Mesendoderm (in vitro differentiated cells): ENCODE measurements around the gene OR5L1. TPM values are rescaled to one million over a fixed set of nuclear protein-coding genes. Genes with fewer than 3 reads are reported as not detected.

Experiments used
- DNase-seq: peaks from one replicate; pipeline ENCODE4 v3.0.0; 2013
- H2AK5ac ChIP-seq: 2 replicates; pipeline ENCODE4 v1.6.1; 2013; ENCODE audit warnings: low read length, inconsistent platforms
- H2BK120ac ChIP-seq: 2 replicates; pipeline ENCODE4 v1.6.1; 2013; ENCODE audit warnings: low read depth, mild to moderate bottlenecking, low read length, moderate library complexity, mixed read lengths
- H2BK15ac ChIP-seq: replicated peaks from 2 replicates; pipeline ENCODE4 v1.6.1; 2013; ENCODE audit warnings: low read depth, mild to moderate bottlenecking, moderate library complexity
- H2BK5ac ChIP-seq: 2 replicates; pipeline ENCODE4 v1.6.1; 2013; ENCODE audit warnings: low read length, inconsistent platforms
- H3K18ac ChIP-seq: 2 replicates; pipeline ENCODE4 v1.6.1; 2013; ENCODE audit warnings: mild to moderate bottlenecking, low read length, mixed read lengths
- H3K23ac ChIP-seq: one replicate; pipeline ENCODE4 v1.6.1; 2013; ENCODE audit warnings: low read length
- H3K27ac ChIP-seq: 2 replicates; pipeline ENCODE4 v1.5.1; 2013; ENCODE audit warnings: low read depth, mild to moderate bottlenecking, inconsistent platforms, low read length, moderate library complexity
- H3K27me3 ChIP-seq: 2 replicates; pipeline ENCODE4 v1.6.1; 2013; ENCODE audit warnings: low read length, control low read depth, mild to moderate bottlenecking, inconsistent platforms; ENCODE audit not compliant: insufficient read depth, poor library complexity
- H3K36me3 ChIP-seq: 2 replicates; pipeline ENCODE4 v1.6.1; 2013; ENCODE audit warnings: low read length, inconsistent platforms; ENCODE audit not compliant: control insufficient read depth, insufficient read depth
- H3K4ac ChIP-seq: one replicate; pipeline ENCODE4 v1.6.1; 2013; ENCODE audit warnings: low read depth, mild to moderate bottlenecking, low read length, moderate library complexity
- H3K4me1 ChIP-seq: 2 replicates; pipeline ENCODE4 v1.6.1; 2013; ENCODE audit warnings: low read depth, low read length, inconsistent platforms; ENCODE audit not compliant: control insufficient read depth
- H3K4me2 ChIP-seq: 2 replicates; pipeline ENCODE4 v1.6.1; 2013; ENCODE audit warnings: low read length
- H3K4me3 ChIP-seq: 2 replicates; pipeline ENCODE4 v1.5.1; 2013; ENCODE audit warnings: mild to moderate bottlenecking, low read length
- H3K56ac ChIP-seq: one replicate; pipeline ENCODE4 v1.6.1; 2013; ENCODE audit warnings: low read length
- H3K79me1 ChIP-seq: 2 replicates; pipeline ENCODE4 v1.6.1; 2013; ENCODE audit warnings: low read length, inconsistent platforms
- H3K79me2 ChIP-seq: 2 replicates; pipeline ENCODE4 v1.6.1; 2013; ENCODE audit warnings: mild to moderate bottlenecking, low read length; ENCODE audit not compliant: control insufficient read depth, insufficient read depth
- H3K9ac ChIP-seq: 2 replicates; pipeline ENCODE4 v1.6.1; 2013; ENCODE audit warnings: low read length, inconsistent platforms
- H4K5ac ChIP-seq: one replicate; pipeline ENCODE4 v1.6.1; 2013; ENCODE audit warnings: low read length
- H4K8ac ChIP-seq: one replicate; pipeline ENCODE4 v1.6.1; 2013; ENCODE audit warnings: low read depth, mild to moderate bottlenecking, control low read depth, low read length, moderate library complexity
- WGBS: extraction: QIAGEN DNeasy Blood & Tissue Kit; methylation state at CpG from one replicate; pipeline ENCODE4 v1.1.7; 2013; ENCODE audit warnings: low lambda C conversion rate, missing lambda C conversion rate; ENCODE audit not compliant: insufficient coverage; ENCODE audit errors: extremely low coverage; 5-methylcytosine and 5-hydroxymethylcytosine counted together
- polyA plus RNA-seq, 2 experiments: library from polyadenylated mRNA; stranded (reverse); fragments of 200-250 nt; gene quantifications; one replicate each; pipeline ENCODE4 v1.2.3, GENCODE V29; 2013

The OR5L1 gene
- polyA plus RNA-seq (2013, experiment 1 of 2), result not detected
- polyA plus RNA-seq (2013, experiment 2 of 2), result not detected

- no peak within 1 kb of the TSS for H3K23ac ChIP-seq
- H2BK15ac ChIP-seq, result no peak within 1 kb of the TSS
- no peak within 1 kb of the TSS for H2BK120ac ChIP-seq
- no peak within 1 kb of the TSS for H3K9ac ChIP-seq
- no peak within 1 kb of the TSS for H3K56ac ChIP-seq
- no peak within 1 kb of the TSS for H3K18ac ChIP-seq
- no peak within 1 kb of the TSS for H3K4ac ChIP-seq
- no peaks in the 10 kb centered on the region for H3K79me2 ChIP-seq
- H4K5ac ChIP-seq, result no peak within 1 kb of the TSS
- H3K36me3 ChIP-seq, result no peaks in the 10 kb centered on the region
- WGBS, result no CpG with 5 or more reads among the region's 1 CpG
- H3K79me1 ChIP-seq, result no peaks in the 10 kb centered on the region
- H4K8ac ChIP-seq, result no peak within 1 kb of the TSS
- no peak within 1 kb of the TSS for H3K4me2 ChIP-seq
- no peak within 1 kb of the TSS for H2AK5ac ChIP-seq
- H3K4me3 ChIP-seq, result no peak within 1 kb of the TSS
- no peak within 1 kb of the TSS for H2BK5ac ChIP-seq
- DNase-seq, result no peak
- no peak within 1 kb of the TSS for H3K27ac ChIP-seq
- no peaks in the 10 kb centered on the region for H3K4me1 ChIP-seq
- H3K27me3 ChIP-seq, result no peaks in the 10 kb centered on the region
These were observed at the start of gene OR5L1 for GRCh38 chr11:55811067-55811466. TSS of gene OR5L1 (plus strand) at chr11:55811367. CDS start at chr11:55811467, 100 bp downstream.

GRCh38 chr11:55773138-55773537 is 38.0 kb upstream of the OR5L1 start, which contains the start of gene OR5D13:
TSS of gene OR5D13 (plus strand) at chr11:55773438. CDS start at chr11:55773438, 0 bp downstream.
- Histone ChIP-seq H3K56ac (no peak within 1 kb of the TSS), H3K9ac (no peak within 1 kb of the TSS), H3K79me2 (no peaks in the 10 kb centered on the region), H3K4ac (no peak within 1 kb of the TSS), H3K18ac (no peak within 1 kb of the TSS), H3K27ac (no peak within 1 kb of the TSS), H3K36me3 (no peaks in the 10 kb centered on the region), H3K23ac (no peak within 1 kb of the TSS), H3K4me3 (no peak within 1 kb of the TSS), H2BK5ac (no peak within 1 kb of the TSS), H3K79me1 (no peaks in the 10 kb centered on the region), H2BK120ac (no peak within 1 kb of the TSS), H2BK15ac (no peak within 1 kb of the TSS), H4K8ac (no peak within 1 kb of the TSS), H4K5ac (no peak within 1 kb of the TSS), H3K4me2 (no peak within 1 kb of the TSS), H3K27me3 (no peaks in the 10 kb centered on the region), H3K4me1 (no peaks in the 10 kb centered on the region), H2AK5ac (no peak within 1 kb of the TSS)
- DNase-seq, result no peak

- Histone ChIP-seq H3K27me3 (no peaks in the 10 kb centered on the region), H3K4ac (no peak overlapping the region), H2BK5ac (no peak overlapping the region), H3K4me1 (no peaks in the 10 kb centered on the region), H3K9ac (no peak overlapping the region), H2AK5ac (no peak overlapping the region), H3K79me2 (no peaks in the 10 kb centered on the region), H3K23ac (no peak overlapping the region), H4K8ac (no peak overlapping the region), H4K5ac (no peak overlapping the region), H3K36me3 (no peaks in the 10 kb centered on the region), H3K4me2 (no peak overlapping the region), H3K56ac (no peak overlapping the region), H3K79me1 (no peaks in the 10 kb centered on the region), H2BK120ac (no peak overlapping the region), H3K27ac (no peak overlapping the region), H3K18ac (no peak overlapping the region), H3K4me3 (no peak overlapping the region), H2BK15ac (no peak overlapping the region)
- WGBS, result no CpG with 5 or more reads among the region's 1 CpG
- no peak for DNase-seq
These were observed 19.6 kb upstream of the OR5L1 start for GRCh38 chr11:55791606-55792005.

- Histone ChIP-seq H3K27me3 (no peaks in the 10 kb centered on the region), H4K8ac (no peak overlapping the region), H3K4me3 (no peak overlapping the region), H3K18ac (no peak overlapping the region), H3K9ac (no peak overlapping the region), H2BK5ac (no peak overlapping the region), H2BK15ac (no peak overlapping the region), H3K79me1 (no peaks in the 10 kb centered on the region), H3K36me3 (no peaks in the 10 kb centered on the region), H3K4ac (no peak overlapping the region), H2AK5ac (no peak overlapping the region), H3K4me2 (no peak overlapping the region), H3K56ac (no peak overlapping the region), H3K27ac (no peak overlapping the region), H3K23ac (no peak overlapping the region), H3K4me1 (no peaks in the 10 kb centered on the region), H4K5ac (no peak overlapping the region), H2BK120ac (no peak overlapping the region), H3K79me2 (no peaks in the 10 kb centered on the region)
- no peak for DNase-seq
- WGBS, result no CpG with 5 or more reads among the region's 2 CpGs
These were observed 17.8 kb upstream of the OR5L1 start for GRCh38 chr11:55793321-55793720.

- Histone ChIP-seq H3K23ac (no peak within 1 kb of the TSS), H2AK5ac (no peak within 1 kb of the TSS), H3K4me1 (no peaks in the 10 kb centered on the region), H3K4me2 (no peak within 1 kb of the TSS), H3K9ac (no peak within 1 kb of the TSS), H4K5ac (no peak within 1 kb of the TSS), H2BK15ac (no peak within 1 kb of the TSS), H3K27me3 (no peaks in the 10 kb centered on the region), H2BK5ac (no peak within 1 kb of the TSS), H4K8ac (no peak within 1 kb of the TSS), H3K27ac (no peak within 1 kb of the TSS), H3K79me1 (no peaks in the 10 kb centered on the region), H3K18ac (no peak within 1 kb of the TSS), H3K79me2 (no peaks in the 10 kb centered on the region), H3K56ac (no peak within 1 kb of the TSS), H3K4ac (no peak within 1 kb of the TSS), H3K36me3 (no peaks in the 10 kb centered on the region), H2BK120ac (no peak within 1 kb of the TSS), H3K4me3 (no peak within 1 kb of the TSS)
- no peak for DNase-seq
These were observed 15.9 kb upstream of the OR5L1 start, which contains the start of gene OR5D14 for GRCh38 chr11:55795256-55795655. TSS of gene OR5D14 (plus strand) at chr11:55795556. CDS start at chr11:55795556, 0 bp downstream.

- no peaks in the 10 kb centered on the region for H3K27me3 ChIP-seq
- no peak overlapping the region for H2AK5ac ChIP-seq
- no peaks in the 10 kb centered on the region for H3K79me1 ChIP-seq
- no peaks in the 10 kb centered on the region for H3K4me1 ChIP-seq
- no peak overlapping the region for H3K56ac ChIP-seq
- no peak overlapping the region for H3K18ac ChIP-seq
- H3K4me3 ChIP-seq, result no peak overlapping the region
- H2BK5ac ChIP-seq, result no peak overlapping the region
- no CpG with 5 or more reads among the region's 1 CpG for WGBS
- no peak overlapping the region for H4K5ac ChIP-seq
- no peak overlapping the region for H4K8ac ChIP-seq
- H3K36me3 ChIP-seq, result no peaks in the 10 kb centered on the region
- no peak overlapping the region for H3K27ac ChIP-seq
- H3K79me2 ChIP-seq, result no peaks in the 10 kb centered on the region
- H3K9ac ChIP-seq, result no peak overlapping the region
- H2BK15ac ChIP-seq, result no peak overlapping the region
- no peak overlapping the region for H2BK120ac ChIP-seq
- no peak overlapping the region for H3K23ac ChIP-seq
- H3K4ac ChIP-seq, result no peak overlapping the region
- no peak for DNase-seq
- no peak overlapping the region for H3K4me2 ChIP-seq
These were observed 4.9 kb upstream of the OR5L1 start for GRCh38 chr11:55806248-55806647.
